ENCODE measurements around the gene CERS1. TPM values are rescaled to one million over a fixed set of nuclear protein-coding genes. Genes with fewer than 3 reads are reported as not detected.

CERS1 gene
- total and polyA plus RNA-seq, 2 donors (not counting 3 experiments of a cell fraction or from before 2014, with no cell fraction given): 4.0 to 8.5 TPM

- ChIA-PET CTCF (interaction anchor here (3.9 kb wide), 1 partner anchor 54 kb away, joined by 16 read pairs; no protein-coding TSS in a partner anchor), POLR2A (interaction anchor here (0.8 kb wide), 1 partner anchor 53 kb away, joined by 3 read pairs; no protein-coding TSS in a partner anchor)
- H3K4me3 ChIP-seq (replicated peaks in 1 of 3; ENCODE audit: insufficient read depth in 1 of 3, low read depth in 1 of 3, low read length in 3 of 3): no peak overlapping the region
- FAIRE-seq: no peak
- no peaks in the 10 kb centered on the region for H3K9me3 ChIP-seq (replicated peaks; ENCODE audit: control insufficient read depth, insufficient read depth, low read length)
- TF ChIP-seq GATA2 (IDR thresholded peaks at IDR 0.05; ENCODE audit: insufficient read depth, insufficient read length, low read depth, low read length): no peak
- no peak for TF ChIP-seq POLR2A (IDR thresholded peaks at IDR 0.05; ENCODE audit: low read depth, low read length)
- TF ChIP-seq FOS (IDR thresholded peaks at IDR 0.05; ENCODE audit: borderline replicate concordance, insufficient read depth, low read length): no peak
- TF ChIP-seq MYC (IDR thresholded peaks at IDR 0.05; ENCODE audit: low read depth, low read length): no peak
- no peak for TF ChIP-seq MAX (IDR thresholded peaks at IDR 0.05; ENCODE audit: insufficient read depth, insufficient read length)
- no peak for TF ChIP-seq POLR2AphosphoS5 (IDR thresholded peaks at IDR 0.05; ENCODE audit: insufficient read depth, low read depth, low read length)
- TF ChIP-seq JUN (IDR thresholded peaks at IDR 0.05; ENCODE audit: borderline replicate concordance, insufficient read depth, insufficient read length, low read depth): no peak
- TF ChIP-seq EZH2 (IDR thresholded peaks at IDR 0.05; ENCODE audit: borderline replicate concordance, low read depth, low read length, severe bottlenecking): no peak
- TF ChIP-seq CTCF (IDR thresholded peaks at IDR 0.05; ENCODE audit: extremely low read depth in 1 of 2, insufficient read depth in 1 of 2, low read depth in 1 of 2, low read length in 2 of 2): no peak
- no peaks in the 10 kb centered on the region for H3K27me3 ChIP-seq (ENCODE audit: control insufficient read depth in 2 of 2, insufficient read depth in 2 of 2, low read length in 2 of 2)
- no peak overlapping the region for H3K27ac ChIP-seq (ENCODE audit: insufficient read depth, low read depth, low read length)
- H3K4me2 ChIP-seq (ENCODE audit: insufficient read depth, low read length): no peak overlapping the region
- peaks cover 3% of the 10 kb centered on the region for H3K79me2 ChIP-seq (ENCODE audit: control insufficient read depth, insufficient read depth, low read length)
- no peak overlapping the region for H2AFZ ChIP-seq (ENCODE audit: low read depth, low read length)
- BruUV-seq (replicated peaks): no TSS peak
- H3K9ac ChIP-seq (replicated peaks; ENCODE audit: extremely low read depth, insufficient read depth, low read length): no peak overlapping the region
- no peaks in the 10 kb centered on the region for H3K9me1 ChIP-seq (replicated peaks; ENCODE audit: control insufficient read depth, extremely low read depth, insufficient read depth, low read length)
- H3K4me1 ChIP-seq (ENCODE audit: control insufficient read depth, extremely low read depth, insufficient read depth, low read length): no peaks in the 10 kb centered on the region
- DNase-seq (ENCODE audit: low read depth, low spot score): no peak
- no peaks in the 10 kb centered on the region for H4K20me1 ChIP-seq (replicated peaks; ENCODE audit: control insufficient read depth, extremely low read depth, insufficient read depth, low read length)
- dilution Hi-C loops (cut with MboI; ENCODE audit: extremely low pct_ligation_motif_present, low sequenced_read_pairs) (no loop called here), intact Hi-C loops (cut with micrococcal nuclease) (loop anchor here (2.0 kb wide), 1 partner anchor 54 kb away; no protein-coding TSS in a partner anchor)
- H3K36me3 ChIP-seq (ENCODE audit: control insufficient read depth in 2 of 2, extremely low read depth in 1 of 2, insufficient read depth in 2 of 2, low read length in 2 of 2): peaks cover 10 to 41% of the 10 kb centered on the region in 2 experiments
Measured at GRCh38 chr19:18933297-18933696, 37.3 kb upstream of the CERS1 start.

Measured in endothelial cell of umbilical vein (primary cell).